DMS153 (cell line): ENCODE results near the gene IGFBP3.

Source experiments
- DNase-seq: peaks from one replicate; lab custom pipeline; 2025; lab: John Stamatoyannopoulos, UW

IGFBP3 gene

GRCh38 chr7:45922810-45923209, 1.7 kb upstream of the IGFBP3 start:
- DNase-seq = peak; percentile 4

- peak; percentile 37 for DNase-seq
Observed at GRCh38 chr7:45921699-45922519, 837 bp upstream of the IGFBP3 start.

GRCh38 chr7:45921381-45921698, 268 bp upstream of the IGFBP3 start:
- DNase-seq = no peak

- DNase-seq = no peak
Observed at GRCh38 chr7:45919993-45920459, 1.0 kb downstream of the IGFBP3 start.

GRCh38 chr7:45919231-45919784, 1.8 kb downstream of the IGFBP3 start:
- no peak for DNase-seq

GRCh38 chr7:45918556-45918955, 2.5 kb downstream of the IGFBP3 start:
- no peak for DNase-seq

- DNase-seq = peak; percentile 27
Observed at GRCh38 chr7:45917658-45918057, 3.4 kb downstream of the IGFBP3 start.

- no peak for DNase-seq
Observed at GRCh38 chr7:45917064-45917463, 4.0 kb downstream of the IGFBP3 start.

- DNase-seq = no peak
Observed at GRCh38 chr7:45915606-45916005, 5.5 kb downstream of the IGFBP3 start.

GRCh38 chr7:45914911-45915310, 6.2 kb downstream of the IGFBP3 start:
- no peak for DNase-seq

GRCh38 chr7:45912972-45913371, 8.1 kb downstream of the IGFBP3 start:
- no peak for DNase-seq

- DNase-seq = no peak
Observed at GRCh38 chr7:45911311-45911710, 9.8 kb downstream of the IGFBP3 start.

GRCh38 chr7:45910855-45911254, 10.2 kb downstream of the IGFBP3 start:
- no peak for DNase-seq

- DNase-seq = no peak
Observed at GRCh38 chr7:45909561-45909960, 11.5 kb downstream of the IGFBP3 start.

- DNase-seq = no peak
Observed at GRCh38 chr7:45902820-45903219, 18.3 kb downstream of the IGFBP3 start.

- no peak for DNase-seq
Observed at GRCh38 chr7:45901566-45901965, 19.5 kb downstream of the IGFBP3 start.

- no peak for DNase-seq
Observed at GRCh38 chr7:45898222-45898621, 22.9 kb downstream of the IGFBP3 start.

- DNase-seq = no peak
Observed at GRCh38 chr7:45897042-45897690, 23.9 kb downstream of the IGFBP3 start.

- DNase-seq = no peak
Observed at GRCh38 chr7:45894665-45895062, 26.4 kb downstream of the IGFBP3 start.

- no peak for DNase-seq
Observed at GRCh38 chr7:45893996-45894664, 26.9 kb downstream of the IGFBP3 start.

- DNase-seq = no peak
Observed at GRCh38 chr7:45893374-45893995, 27.6 kb downstream of the IGFBP3 start.

GRCh38 chr7:45892407-45893035, 28.6 kb downstream of the IGFBP3 start:
- no peak for DNase-seq
